DND-41 (cell line): ENCODE measurements around the gene TMEM128.

Experiments
- CTCF ChIP-seq: IDR thresholded peaks from 2 replicates; pipeline ENCODE4 v1.5.1; 2012; ENCODE audit warnings: borderline replicate concordance, low read length, moderate library complexity, mild to moderate bottlenecking; ENCODE audit not compliant: poor library complexity, severe bottlenecking; ENCODE audit errors: extremely low read depth
- EZH2 ChIP-seq: IDR thresholded peaks from 3 replicates; pipeline ENCODE4 v1.6.1; 2012; ENCODE audit warnings: borderline replicate concordance, low read depth, mild to moderate bottlenecking, moderate library complexity, low read length, inconsistent platforms; ENCODE audit not compliant: severe bottlenecking

GRCh38 chr4:4204401-4204745 lies 43.6 kb downstream of the TMEM128 start:
- TF ChIP-seq CTCF (no peak), EZH2 (no peak)
